AG08396 (cell line): ENCODE measurements around the gene CFAP157.

Experiments used
- DNase-seq: peaks from one replicate; pipeline ENCODE4 v3.0.0; 2012; ENCODE audit warnings: low spot score, mixed read lengths

Gene CFAP157

DNA sequence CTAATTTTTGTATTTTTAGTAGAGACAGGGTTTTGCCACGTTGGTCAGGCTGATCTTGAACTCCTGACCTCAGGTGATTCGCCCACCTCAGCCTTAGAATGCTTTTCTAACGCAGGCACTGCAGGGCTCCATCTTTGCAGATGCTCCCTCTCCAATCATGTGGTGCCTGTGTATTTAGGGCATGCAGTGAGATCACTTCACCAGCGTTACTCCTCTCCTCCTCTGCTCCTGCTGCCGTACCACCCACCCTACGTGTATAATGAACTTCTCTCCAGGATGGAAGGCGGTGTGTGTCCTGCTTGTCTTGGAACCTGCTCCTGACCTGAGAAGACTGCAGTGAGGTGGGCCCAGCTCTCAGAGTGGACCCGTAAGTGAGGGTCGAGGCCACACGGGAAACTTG is 13.6 kb upstream of the CFAP157 start:
- no peak for DNase-seq

GRCh38 chr9:127693697-127694096 is 13.1 kb upstream of the CFAP157 start:
- no peak for DNase-seq

- DNase-seq, result no peak
Measured at GRCh38 chr9:127694890-127695720, 11.7 kb upstream of the CFAP157 start.

- no peak for DNase-seq
Measured at GRCh38 chr9:127697575-127697974, 9.2 kb upstream of the CFAP157 start.

DNA sequence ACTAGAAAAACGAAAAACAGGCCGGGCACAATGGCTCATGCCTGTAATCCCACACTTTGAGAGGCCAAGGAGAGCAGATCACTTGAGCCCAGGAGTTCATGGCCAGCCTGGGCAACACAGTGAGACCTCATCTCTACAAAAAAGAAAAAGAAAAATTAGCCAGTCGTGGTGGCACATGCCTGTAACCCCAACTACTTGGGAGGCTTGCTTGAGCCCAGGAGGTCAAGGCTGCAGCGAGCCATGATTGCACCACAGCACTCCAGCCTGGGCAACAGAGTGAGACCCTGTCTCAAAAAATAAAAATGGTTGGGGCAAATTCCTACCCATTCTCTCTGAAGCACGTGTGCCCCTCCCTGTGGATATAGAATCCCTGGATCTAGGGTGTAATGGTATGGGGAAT is 8.4 kb upstream of the CFAP157 start:
- no peak for DNase-seq

GRCh38 chr9:127698985-127699670 is 7.7 kb upstream of the CFAP157 start:
- DNase-seq, result peak; percentile 98

DNA sequence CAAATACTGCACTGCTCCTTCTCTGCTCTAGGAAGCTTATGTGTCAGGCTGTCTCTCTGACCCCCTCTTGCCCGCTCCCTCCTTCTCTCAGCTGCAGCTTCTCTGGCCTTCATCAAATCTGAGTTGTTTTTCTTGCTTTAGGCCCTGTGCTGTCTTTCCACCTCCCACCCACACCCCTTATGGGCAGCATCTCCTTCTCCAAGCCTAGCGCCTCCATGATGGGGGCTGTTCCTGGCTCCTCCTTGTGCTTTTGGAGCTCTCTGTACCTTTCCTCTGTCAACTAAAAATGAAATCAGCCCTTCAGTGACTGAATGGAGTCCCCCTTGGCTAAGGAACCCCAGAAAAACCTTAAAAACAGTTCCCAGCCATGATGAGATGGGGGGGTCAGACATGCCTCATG is 6.6 kb upstream of the CFAP157 start:
- no peak for DNase-seq

DNA sequence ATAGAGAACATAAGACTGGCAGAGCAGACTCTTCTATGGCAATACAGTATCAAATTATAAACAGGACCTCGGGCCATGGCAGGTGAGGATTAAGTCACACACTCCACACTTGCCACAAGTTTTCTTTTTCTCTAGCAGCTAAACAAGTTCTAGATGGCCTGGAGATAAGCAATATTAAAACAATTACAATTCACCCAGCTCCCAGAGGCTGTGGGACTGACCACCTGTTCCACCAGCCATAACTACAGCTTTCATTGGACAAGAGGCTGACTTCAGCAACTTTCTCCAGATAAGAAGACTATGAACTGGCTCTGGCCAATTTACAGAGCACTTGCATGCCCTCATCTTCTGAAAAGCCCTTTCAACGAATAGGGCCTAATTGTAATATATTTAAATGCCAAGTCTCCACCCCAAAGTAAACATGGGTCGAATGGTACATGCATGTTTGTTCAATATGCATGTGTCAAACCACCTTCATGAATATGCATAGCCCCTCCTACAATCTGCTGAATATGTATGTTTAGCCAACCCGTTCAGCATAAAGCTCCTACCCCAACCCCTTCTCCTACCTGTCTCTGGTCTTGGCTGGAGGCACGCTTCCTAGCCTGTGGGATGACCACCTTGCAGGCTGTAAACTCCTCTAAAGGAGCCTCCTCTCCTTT is 6.1 kb upstream of the CFAP157 start:
- DNase-seq, result no peak

DNA sequence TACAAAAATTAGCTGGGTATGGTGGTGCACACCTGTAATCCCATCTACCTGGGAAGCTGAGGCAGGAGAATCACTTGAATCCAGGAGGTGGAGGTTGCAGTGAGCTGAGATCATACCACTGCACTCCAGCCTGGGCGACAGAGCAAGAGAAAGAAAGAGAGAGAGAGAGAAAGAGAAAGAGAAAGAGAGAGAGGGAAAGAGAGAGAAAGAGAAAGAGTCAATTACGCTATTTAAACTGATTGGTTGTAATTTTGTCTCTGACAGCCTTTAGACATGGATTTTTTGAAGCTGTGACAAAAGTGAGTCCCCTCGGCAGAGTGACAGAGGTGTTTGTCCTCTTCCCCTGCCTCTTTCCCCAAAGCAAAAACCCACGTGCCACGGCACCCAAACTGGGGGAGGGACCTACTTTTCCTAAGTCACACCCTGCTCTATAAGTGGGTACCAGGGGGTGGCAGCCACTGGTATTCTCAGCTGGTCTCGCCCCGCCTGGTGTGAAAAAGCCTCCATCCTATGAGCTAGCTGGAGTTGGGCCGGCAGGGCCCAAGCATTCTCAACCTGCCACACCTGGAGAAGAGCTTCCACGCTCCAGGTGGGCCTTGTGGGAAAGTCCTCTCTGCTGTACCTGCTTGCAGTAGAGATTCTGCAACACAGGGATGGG is 3.4 kb upstream of the CFAP157 start:
- no peak for DNase-seq

DNA sequence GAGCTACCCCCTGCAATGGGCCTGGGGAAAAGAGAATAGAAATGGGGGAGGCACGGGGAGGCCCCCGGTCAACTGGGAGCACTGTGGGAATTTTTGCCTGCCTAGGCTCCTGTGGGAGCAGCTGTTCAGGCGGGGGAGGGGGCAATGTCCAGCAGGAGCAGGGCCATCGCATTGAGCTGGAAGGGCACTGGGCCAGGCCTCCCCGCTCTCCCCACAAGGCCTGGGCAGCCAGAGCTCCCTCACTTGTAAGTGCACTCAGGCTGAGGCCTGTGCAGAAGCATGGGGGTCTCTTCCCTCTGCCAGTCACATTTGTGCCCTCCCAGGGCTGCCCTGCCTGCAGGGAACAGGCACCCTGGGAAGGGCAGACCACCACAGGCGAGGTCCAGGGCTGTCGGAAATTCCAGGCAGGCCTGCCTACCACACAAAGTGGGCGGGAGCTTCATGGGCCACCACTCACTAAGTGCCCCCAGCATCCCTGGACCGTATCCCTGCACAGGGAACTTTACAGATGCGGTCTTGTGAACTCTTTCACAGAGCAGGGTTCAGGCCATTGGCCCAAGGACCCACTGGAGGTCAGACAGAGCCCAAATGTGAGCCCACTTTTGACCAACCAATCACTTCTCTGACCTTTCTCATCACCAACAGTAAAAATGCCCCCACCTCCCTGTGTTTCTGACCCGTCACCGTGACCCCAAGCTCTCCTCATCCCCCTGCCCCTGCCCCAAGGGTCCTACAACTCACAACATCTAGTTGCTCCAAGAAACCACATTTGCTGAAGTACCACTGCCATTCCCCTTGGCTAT is 1.0 kb upstream of the CFAP157 start:
- no peak for DNase-seq

DNA sequence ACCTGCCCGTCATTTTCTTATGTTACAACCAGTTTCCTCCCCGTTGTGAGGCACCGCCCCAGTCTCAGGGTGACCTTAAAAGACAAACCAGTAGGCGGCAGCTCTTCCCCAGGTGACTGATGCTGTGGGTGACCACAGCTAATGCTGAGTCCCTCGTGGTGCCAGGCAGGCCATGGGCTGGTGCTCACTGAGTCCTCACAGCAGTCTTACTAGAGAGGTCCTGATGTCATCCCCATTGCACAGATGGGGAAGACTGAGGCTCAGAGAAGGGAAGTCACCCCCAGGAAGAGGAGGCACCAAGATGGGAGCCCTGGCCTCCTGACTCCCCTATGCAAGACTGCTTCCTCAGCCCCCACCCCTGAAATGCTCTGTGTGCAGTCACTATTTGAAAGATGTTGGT is 978 bp downstream of the CFAP157 start:
- DNase-seq, result no peak

DNA sequence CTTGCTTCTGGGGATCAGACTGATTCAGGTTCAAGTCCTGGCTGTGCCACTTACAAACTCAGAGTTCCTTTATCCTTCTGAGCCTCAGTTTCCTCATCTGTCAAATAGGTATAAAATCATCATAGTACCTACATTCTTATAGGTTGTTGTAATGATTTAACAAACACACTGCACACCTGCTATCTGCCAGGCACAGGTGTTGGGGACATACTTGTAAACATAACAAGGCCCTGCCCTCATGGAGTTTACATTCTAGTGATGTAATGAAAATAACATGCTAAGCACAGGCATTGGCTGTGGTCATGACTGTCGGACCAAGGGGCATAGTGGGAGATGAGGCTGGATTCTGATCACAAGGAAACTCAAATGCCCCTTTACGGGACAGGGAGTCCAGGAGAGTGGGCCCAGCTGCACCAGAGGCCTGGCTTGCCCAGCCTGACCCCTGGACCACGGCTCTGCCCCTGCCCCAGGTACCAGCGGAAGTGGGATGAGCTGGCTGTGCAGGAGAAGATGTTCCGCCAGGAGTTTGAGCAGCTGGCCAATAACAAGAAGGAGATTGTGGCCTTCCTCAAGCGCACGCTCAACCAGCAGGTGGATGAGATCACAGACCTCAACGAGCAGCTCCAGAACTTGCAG is 2.3 kb downstream of the CFAP157 start:
- DNase-seq, result no peak

- no peak for DNase-seq
Measured at GRCh38 chr9:127710204-127710783, 3.5 kb downstream of the CFAP157 start.

DNA sequence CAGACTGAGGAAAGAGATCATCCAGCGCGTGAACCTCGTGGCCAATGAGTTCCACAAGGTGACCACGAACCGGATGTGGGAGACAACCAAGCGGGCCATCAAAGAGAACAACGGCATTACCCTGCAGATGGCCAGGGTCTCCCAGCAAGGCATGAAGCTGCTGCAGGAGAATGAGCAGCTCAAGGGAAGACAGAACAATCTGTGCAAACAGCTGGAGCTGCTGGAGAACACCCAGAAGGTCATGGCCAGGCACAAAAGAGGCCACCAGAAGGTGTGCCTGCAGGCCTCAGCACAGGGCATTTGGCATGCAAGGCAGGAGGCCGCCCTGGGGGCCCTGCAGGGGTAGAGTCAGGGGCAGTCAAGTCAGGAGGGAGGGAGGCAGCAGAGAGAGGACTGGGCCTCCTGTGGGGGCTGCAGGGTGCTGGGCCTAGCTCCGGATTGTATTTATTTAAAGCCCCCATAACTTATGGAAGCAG is 4.5 kb downstream of the CFAP157 start:
- no peak for DNase-seq

DNA sequence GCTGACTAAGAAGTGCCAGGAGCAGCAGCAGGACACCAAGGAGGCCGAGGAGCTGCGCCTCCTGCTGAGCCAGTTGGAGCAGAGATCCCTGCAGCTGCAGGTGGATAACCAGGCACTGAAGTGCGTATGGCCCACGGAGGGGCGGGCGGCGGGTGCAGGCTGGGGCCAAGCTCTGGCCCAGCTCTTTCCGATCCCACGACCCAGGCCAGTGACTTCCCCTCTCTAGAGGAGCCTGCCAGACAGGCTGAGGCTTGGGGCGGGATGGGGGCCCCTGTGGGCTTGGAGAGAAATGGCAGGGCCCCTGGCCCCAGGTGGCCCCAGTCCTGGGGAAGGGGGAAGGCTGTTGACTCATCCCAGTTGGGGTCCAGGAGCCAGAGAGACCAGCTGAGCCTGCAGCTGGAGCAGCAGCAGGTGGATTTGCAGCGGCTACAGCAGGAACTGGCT is 5.1 kb downstream of the CFAP157 start:
- DNase-seq, result no peak

GRCh38 chr9:127712371-127712770 is 5.6 kb downstream of the CFAP157 start:
- no peak for DNase-seq

GRCh38 chr9:127712867-127713266 is 6.1 kb downstream of the CFAP157 start:
- DNase-seq, result no peak

- DNase-seq, result peak; percentile 38
Measured at GRCh38 chr9:127714020-127714750, 7.4 kb downstream of the CFAP157 start.

- DNase-seq, result peak; percentile 58
Measured at GRCh38 chr9:127714951-127715469, 8.2 kb downstream of the CFAP157 start.
